Measurements from ENCODE around the gene PLEKHG5.

Gene PLEKHG5

DNA sequence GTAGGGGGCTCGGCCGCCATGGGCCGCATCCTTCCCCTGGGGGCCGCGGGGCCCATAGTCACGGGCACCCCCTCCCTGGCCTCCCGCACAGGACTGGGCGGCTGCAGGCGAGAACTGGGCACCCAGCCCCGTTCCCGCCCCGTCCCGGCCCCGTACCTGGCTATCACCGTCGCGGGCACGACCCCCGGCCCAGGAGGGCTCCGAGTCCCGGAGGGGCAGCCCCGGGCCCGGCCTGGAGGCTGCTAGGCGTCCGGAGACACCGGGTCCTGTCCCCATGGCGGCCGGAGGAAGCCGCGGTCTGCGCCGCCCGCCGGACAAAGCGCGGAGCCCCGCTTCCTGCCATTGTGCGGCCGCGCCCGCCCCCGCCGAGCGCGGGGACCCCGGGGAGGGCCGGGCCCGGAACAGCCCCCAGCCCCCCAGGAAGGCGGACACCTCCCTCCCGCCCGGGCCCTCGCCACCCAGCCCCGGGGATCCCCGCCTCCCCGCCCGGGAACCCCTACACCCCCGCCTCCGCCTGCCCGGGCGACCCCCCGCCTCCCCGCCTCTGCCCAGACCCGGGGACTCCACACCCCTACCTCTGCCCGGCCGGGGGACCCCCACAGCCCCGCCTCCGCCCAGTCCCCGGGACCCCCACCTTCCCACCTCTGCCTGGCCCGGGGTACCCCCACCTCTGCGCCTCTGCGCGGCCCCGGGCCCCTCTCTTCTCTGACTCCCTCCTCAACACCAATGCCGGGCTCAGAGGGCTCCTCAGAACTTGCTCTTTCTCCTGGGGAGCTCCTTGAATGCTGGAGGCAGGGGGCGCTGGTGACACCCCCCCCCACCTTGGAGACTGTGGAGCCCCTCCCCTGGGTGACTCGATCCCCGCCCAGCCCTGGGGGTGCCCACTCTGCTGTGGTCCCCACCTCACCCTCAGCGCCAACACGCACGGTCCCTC lies 6.0 kb downstream of the PLEKHG5 start:
- no peak for TF ChIP-seq EZH2 (IDR thresholded peaks at IDR 0.05; ENCODE audit: borderline replicate concordance, low read length)
- TF ChIP-seq, protein P1, sequence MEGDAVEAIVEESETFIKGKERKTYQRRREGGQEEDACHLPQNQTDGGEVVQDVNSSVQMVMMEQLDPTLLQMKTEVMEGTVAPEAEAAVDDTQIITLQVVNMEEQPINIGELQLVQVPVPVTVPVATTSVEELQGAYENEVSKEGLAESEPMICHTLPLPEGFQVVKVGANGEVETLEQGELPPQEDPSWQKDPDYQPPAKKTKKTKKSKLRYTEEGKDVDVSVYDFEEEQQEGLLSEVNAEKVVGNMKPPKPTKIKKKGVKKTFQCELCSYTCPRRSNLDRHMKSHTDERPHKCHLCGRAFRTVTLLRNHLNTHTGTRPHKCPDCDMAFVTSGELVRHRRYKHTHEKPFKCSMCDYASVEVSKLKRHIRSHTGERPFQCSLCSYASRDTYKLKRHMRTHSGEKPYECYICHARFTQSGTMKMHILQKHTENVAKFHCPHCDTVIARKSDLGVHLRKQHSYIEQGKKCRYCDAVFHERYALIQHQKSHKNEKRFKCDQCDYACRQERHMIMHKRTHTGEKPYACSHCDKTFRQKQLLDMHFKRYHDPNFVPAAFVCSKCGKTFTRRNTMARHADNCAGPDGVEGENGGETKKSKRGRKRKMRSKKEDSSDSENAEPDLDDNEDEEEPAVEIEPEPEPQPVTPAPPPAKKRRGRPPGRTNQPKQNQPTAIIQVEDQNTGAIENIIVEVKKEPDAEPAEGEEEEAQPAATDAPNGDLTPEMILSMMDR (IDR thresholded peaks at IDR 0.05; ENCODE audit: low read length), result no peak
- H3K27ac ChIP-seq (ENCODE audit: low read depth, low read length, poor library complexity, severe bottlenecking), result no peak overlapping the region
- no peaks in the 10 kb centered on the region for H3K9me2 ChIP-seq (ENCODE audit: low read depth, low read length)
- no peaks in the 10 kb centered on the region for H3K4me1 ChIP-seq (ENCODE audit: insufficient read depth, low read length, severe bottlenecking)
- H3K4me3 ChIP-seq (ENCODE audit: low read depth, low read length, poor library complexity, severe bottlenecking), result no peak overlapping the region
- H2AFZ ChIP-seq (ENCODE audit: low read length), result no peak overlapping the region
- H3K79me2 ChIP-seq (ENCODE audit: insufficient read depth, low read length), result no peaks in the 10 kb centered on the region
- no peaks in the 10 kb centered on the region for H3F3A ChIP-seq (ENCODE audit: insufficient read depth, low read length)
- no peak overlapping the region for H3K9ac ChIP-seq (ENCODE audit: low read length)
- no peaks in the 10 kb centered on the region for H3K9me3 ChIP-seq (ENCODE audit: low read length)
- H3K36me3 ChIP-seq (ENCODE audit: insufficient read depth, low read length), result no peaks in the 10 kb centered on the region
- H3K4me2 ChIP-seq (ENCODE audit: low read length), result no peak overlapping the region
- H4K20me1 ChIP-seq (ENCODE audit: insufficient read depth, low read length), result no peaks in the 10 kb centered on the region
- H3K27me3 ChIP-seq (ENCODE audit: insufficient read depth, low read length), result peaks cover 5% of the 10 kb centered on the region

DNA sequence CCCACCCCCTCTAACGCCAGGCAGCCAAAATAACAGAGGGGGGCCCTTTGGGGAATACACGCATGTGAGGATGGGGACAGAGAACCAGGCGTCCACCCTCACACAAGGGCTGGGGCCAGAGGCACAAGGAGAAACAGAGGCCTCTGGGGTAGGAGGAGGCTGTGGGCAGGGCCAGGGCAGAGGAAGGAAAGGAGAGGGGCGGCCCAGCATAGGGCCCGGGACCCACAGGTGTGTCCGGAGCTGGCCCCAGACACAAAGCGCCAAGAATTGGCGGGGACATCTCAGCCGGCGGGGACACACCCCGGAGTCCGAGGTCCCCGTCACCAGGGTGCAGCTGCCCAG lies 6.7 kb downstream of the PLEKHG5 start:
- no peak overlapping the region for H3K9ac ChIP-seq (ENCODE audit: low read length)
- H2AFZ ChIP-seq (ENCODE audit: low read length), result no peak overlapping the region
- no peaks in the 10 kb centered on the region for H3K4me1 ChIP-seq (ENCODE audit: insufficient read depth, low read length, severe bottlenecking)
- no peak overlapping the region for H3K4me2 ChIP-seq (ENCODE audit: low read length)
- H3K27me3 ChIP-seq (ENCODE audit: insufficient read depth, low read length), result peaks cover 8% of the 10 kb centered on the region
- no peak for TF ChIP-seq EZH2 (IDR thresholded peaks at IDR 0.05; ENCODE audit: borderline replicate concordance, low read length)
- TF ChIP-seq, protein P1 (IDR thresholded peaks at IDR 0.05; ENCODE audit: low read length), result no peak
- no peaks in the 10 kb centered on the region for H3K9me2 ChIP-seq (ENCODE audit: low read depth, low read length)
- no peaks in the 10 kb centered on the region for H3K9me3 ChIP-seq (ENCODE audit: low read length)
- H3K36me3 ChIP-seq (ENCODE audit: insufficient read depth, low read length), result no peaks in the 10 kb centered on the region
- H3K27ac ChIP-seq (ENCODE audit: low read depth, low read length, poor library complexity, severe bottlenecking), result no peak overlapping the region
- H3K4me3 ChIP-seq (ENCODE audit: low read depth, low read length, poor library complexity, severe bottlenecking), result no peak overlapping the region
- H3K79me2 ChIP-seq (ENCODE audit: insufficient read depth, low read length), result no peaks in the 10 kb centered on the region
- H4K20me1 ChIP-seq (ENCODE audit: insufficient read depth, low read length), result no peaks in the 10 kb centered on the region
- H3F3A ChIP-seq (ENCODE audit: insufficient read depth, low read length), result no peaks in the 10 kb centered on the region

DNA sequence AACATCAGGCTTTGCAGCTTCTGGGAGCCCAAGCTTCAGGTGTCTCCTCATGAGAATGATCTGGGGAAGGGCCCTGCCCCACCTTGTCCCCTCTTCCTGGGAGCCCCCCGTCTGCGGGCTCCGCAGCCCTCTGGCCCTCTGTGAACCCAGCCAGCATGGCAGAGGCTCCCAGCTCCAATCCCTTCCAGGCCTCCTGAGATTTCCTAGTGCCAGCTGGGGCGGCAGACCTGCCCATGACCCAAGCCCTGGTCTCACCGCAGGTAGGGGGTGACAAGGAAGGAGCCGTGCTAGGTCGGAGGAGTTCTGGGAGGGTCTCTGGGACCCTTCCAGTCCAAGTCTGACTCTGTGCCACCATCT lies 7.7 kb downstream of the PLEKHG5 start:
- Histone ChIP-seq H3K36me3 (ENCODE audit: insufficient read depth, low read length) (no peaks in the 10 kb centered on the region), H3K9me3 (ENCODE audit: low read length) (no peaks in the 10 kb centered on the region), H3K4me2 (ENCODE audit: low read length) (no peak overlapping the region), H3K27me3 (ENCODE audit: insufficient read depth, low read length) (peaks cover 12% of the 10 kb centered on the region), H3K79me2 (ENCODE audit: insufficient read depth, low read length) (no peaks in the 10 kb centered on the region), H3K9me2 (ENCODE audit: low read depth, low read length) (no peaks in the 10 kb centered on the region), H2AFZ (ENCODE audit: low read length) (no peak overlapping the region), H3F3A (ENCODE audit: insufficient read depth, low read length) (no peaks in the 10 kb centered on the region), H3K4me1 (ENCODE audit: insufficient read depth, low read length, severe bottlenecking) (no peaks in the 10 kb centered on the region), H3K27ac (ENCODE audit: low read depth, low read length, poor library complexity, severe bottlenecking) (no peak overlapping the region), H3K4me3 (ENCODE audit: low read depth, low read length, poor library complexity, severe bottlenecking) (no peak overlapping the region), H3K9ac (ENCODE audit: low read length) (no peak overlapping the region), H4K20me1 (ENCODE audit: insufficient read depth, low read length) (no peaks in the 10 kb centered on the region)
- TF ChIP-seq EZH2 (IDR thresholded peaks at IDR 0.05; ENCODE audit: borderline replicate concordance, low read length), result no peak
- TF ChIP-seq, protein P1 (IDR thresholded peaks at IDR 0.05; ENCODE audit: low read length), result no peak
